HG03432 (cell line): ENCODE results near the gene EPHA10.
"Not testable (repeated sequence)": the region's sequence is repeated elsewhere in the genome, so short reads cannot be mapped to it uniquely, and the experiment has no call there.

Source experiments
- ATAC-seq: cut with Tn5 transposase; IDR thresholded peaks from one replicate; pipeline ENCODE4 v1.9.1; 2021; ENCODE audit warnings: mild to moderate bottlenecking, moderate library complexity; ENCODE audit not compliant: unreplicated experiment

The EPHA10 gene

GRCh38 chr1:37737975-37738374, 26.9 kb downstream of the EPHA10 start:
- ATAC-seq = not testable (repeated sequence)

GRCh38 chr1:37734629-37735591, 30.0 kb downstream of the EPHA10 start:
- no peak for ATAC-seq

GRCh38 chr1:37732111-37732780, 32.7 kb downstream of the EPHA10 start:
- no peak for ATAC-seq

GRCh38 chr1:37731312-37732019, 33.5 kb downstream of the EPHA10 start:
- ATAC-seq = no peak

GRCh38 chr1:37730376-37730775, 34.5 kb downstream of the EPHA10 start:
- no peak for ATAC-seq

- no peak for ATAC-seq
These were observed 36.5 kb downstream of the EPHA10 start for GRCh38 chr1:37728416-37728815.

- no peak for ATAC-seq
These were observed 38.0 kb downstream of the EPHA10 start for GRCh38 chr1:37726751-37727585.

- ATAC-seq = no peak
These were observed 38.9 kb downstream of the EPHA10 start for GRCh38 chr1:37725851-37726613.

- ATAC-seq = no peak
These were observed 40.3 kb downstream of the EPHA10 start for GRCh38 chr1:37724575-37724974.

- ATAC-seq = no peak
These were observed 41.4 kb downstream of the EPHA10 start for GRCh38 chr1:37723390-37724078.

- no peak for ATAC-seq
These were observed 41.9 kb downstream of the EPHA10 start for GRCh38 chr1:37723072-37723389.

GRCh38 chr1:37722181-37723071, 42.5 kb downstream of the EPHA10 start:
- ATAC-seq = no peak

- no peak for ATAC-seq
These were observed 43.4 kb downstream of the EPHA10 start for GRCh38 chr1:37721565-37721964.

- ATAC-seq = no peak
These were observed 44.4 kb downstream of the EPHA10 start for GRCh38 chr1:37720231-37721130.

- ATAC-seq = no peak
These were observed 45.2 kb downstream of the EPHA10 start for GRCh38 chr1:37719572-37720195.

- no peak for ATAC-seq
These were observed 45.9 kb downstream of the EPHA10 start for GRCh38 chr1:37718901-37719571.
